H9 (cell line): ENCODE results near the gene ZBTB16. TPM values are rescaled to one million over a fixed set of nuclear protein-coding genes. Genes with fewer than 3 reads are reported as not detected.

Source experiments
- DNase-seq: peaks from one replicate; pipeline ENCODE4 v3.0.0-alpha.2; 2017
- H2AFZ ChIP-seq: one replicate; pipeline ENCODE4 v1.6.1; 2013; ENCODE audit warnings: mild to moderate bottlenecking, low read length, control low read depth, moderate library complexity
- H2AK5ac ChIP-seq: 2 replicates; pipeline ENCODE4 v1.6.1; 2013; ENCODE audit warnings: low read length, control low read depth, mixed read lengths; ENCODE audit not compliant: insufficient read length
- H2BK120ac ChIP-seq: one replicate; pipeline ENCODE4 v1.6.1; 2013; ENCODE audit warnings: low read depth, mild to moderate bottlenecking, low read length, control low read depth, inconsistent platforms; ENCODE audit not compliant: poor library complexity, severe bottlenecking
- H2BK12ac ChIP-seq: 2 replicates; pipeline ENCODE4 v1.6.1; 2013; ENCODE audit warnings: low read length, control low read depth, mixed read lengths, low read depth; ENCODE audit not compliant: insufficient read length
- H2BK15ac ChIP-seq: 2 replicates; pipeline ENCODE4 v1.6.1; 2013; ENCODE audit warnings: low read depth, low read length, control low read depth
- H2BK20ac ChIP-seq: one replicate; pipeline ENCODE4 v1.6.1; 2013; ENCODE audit warnings: low read depth, mild to moderate bottlenecking, low read length, control low read depth, inconsistent platforms; ENCODE audit not compliant: poor library complexity, severe bottlenecking
- H2BK5ac ChIP-seq: 2 replicates; pipeline ENCODE4 v1.6.1; 2013; ENCODE audit warnings: low read length, control low read depth, mixed read lengths; ENCODE audit not compliant: insufficient read length
- H3K14ac ChIP-seq: 2 replicates; pipeline ENCODE4 v1.6.1; 2013; ENCODE audit warnings: low read length, control low read depth; ENCODE audit not compliant: insufficient read depth
- H3K18ac ChIP-seq: 2 replicates; pipeline ENCODE4 v1.6.1; 2013; ENCODE audit warnings: low read depth, mild to moderate bottlenecking, mixed read lengths, low read length, control low read depth; ENCODE audit not compliant: insufficient read length
- H3K23ac ChIP-seq: 2 replicates; pipeline ENCODE4 v1.6.1; 2013; ENCODE audit warnings: low read length, control low read depth, mixed read lengths, low read depth; ENCODE audit not compliant: insufficient read length
- H3K23me2 ChIP-seq: 2 replicates; pipeline ENCODE4 v1.6.1; 2013; ENCODE audit warnings: low read depth, mild to moderate bottlenecking, mixed read lengths, low read length, control low read depth; ENCODE audit not compliant: insufficient read length, poor library complexity, severe bottlenecking
- H3K27ac ChIP-seq: 2 replicates; pipeline ENCODE4 v1.5.1; 2013; ENCODE audit warnings: low read length, control low read depth, mixed read lengths, low read depth; ENCODE audit not compliant: insufficient read length
- H3K27me3 ChIP-seq: 2 replicates; pipeline ENCODE4 v1.6.1; 2013; ENCODE audit warnings: low read length, control low read depth, inconsistent platforms; ENCODE audit not compliant: insufficient read depth
- H3K4ac ChIP-seq: 2 replicates; pipeline ENCODE4 v1.6.1; 2013; ENCODE audit warnings: low read depth, mild to moderate bottlenecking, control low read depth, inconsistent platforms, low read length, moderate library complexity
- H3K4me1 ChIP-seq: 2 replicates; pipeline ENCODE4 v1.6.1; 2013; ENCODE audit warnings: low read length, control low read depth, inconsistent platforms; ENCODE audit not compliant: insufficient read depth
- H3K4me2 ChIP-seq: 2 replicates; pipeline ENCODE4 v1.6.1; 2013; ENCODE audit warnings: low read length, control low read depth, mixed read lengths; ENCODE audit not compliant: insufficient read length, insufficient read depth
- H3K56ac ChIP-seq: 2 replicates; pipeline ENCODE4 v1.6.1; 2013; ENCODE audit warnings: low read depth, mild to moderate bottlenecking, mixed read lengths, low read length, control low read depth; ENCODE audit not compliant: insufficient read length
- H3K79me1 ChIP-seq: 2 replicates; pipeline ENCODE4 v1.6.1; 2013; ENCODE audit warnings: low read depth, mild to moderate bottlenecking, moderate library complexity, low read length, control low read depth, inconsistent platforms; ENCODE audit not compliant: insufficient read depth, poor library complexity, severe bottlenecking
- H3K79me2 ChIP-seq: 2 replicates; pipeline ENCODE4 v1.6.1; 2013; ENCODE audit warnings: low read length, control low read depth, inconsistent platforms; ENCODE audit not compliant: insufficient read depth
- H3K9ac ChIP-seq: 2 replicates; pipeline ENCODE4 v1.6.1; 2013; ENCODE audit warnings: low read length, control low read depth, mixed read lengths; ENCODE audit not compliant: insufficient read length; ENCODE audit errors: extremely low read depth
- H3K9me3 ChIP-seq: one replicate; pipeline ENCODE4 v1.6.1; 2013; ENCODE audit warnings: low read depth, low read length, inconsistent platforms; ENCODE audit not compliant: control insufficient read depth
- H3T11ph ChIP-seq: one replicate; pipeline ENCODE4 v1.6.1; 2013; ENCODE audit warnings: mild to moderate bottlenecking, low read length, control low read depth, inconsistent platforms
- H4K20me1 ChIP-seq: one replicate; pipeline ENCODE4 v1.6.1; 2013; ENCODE audit not compliant: control insufficient read depth, insufficient read length, insufficient read depth
- H4K5ac ChIP-seq: 2 replicates; pipeline ENCODE4 v1.6.1; 2013; ENCODE audit warnings: low read depth, mild to moderate bottlenecking, mixed read lengths, low read length, control low read depth; ENCODE audit not compliant: insufficient read length
- H4K8ac ChIP-seq: replicated peaks from 2 replicates; pipeline ENCODE4 v1.6.1; 2013; ENCODE audit warnings: low read length, control low read depth, mixed read lengths, low read depth; ENCODE audit not compliant: insufficient read length
- H4K91ac ChIP-seq: 2 replicates; pipeline ENCODE4 v1.6.1; 2013; ENCODE audit warnings: low read depth, mild to moderate bottlenecking, moderate library complexity, mixed read lengths, low read length, control low read depth; ENCODE audit not compliant: insufficient read length
- H3K27ac Mint-ChIP-seq, 3 experiments: 2 replicates in 2 of 3; 3 replicates in 1 of 3; pipeline ENCODE4 v1.8.0; 2020 to 2021; ENCODE audit warnings: mixed read lengths in 3 of 3, mild to moderate bottlenecking in 1 of 3, moderate library complexity in 1 of 3
- H3K27me3 Mint-ChIP-seq: 2 replicates; pipeline ENCODE4 v1.8.0; 2021; ENCODE audit warnings: low read depth, mild to moderate bottlenecking, moderate library complexity, mixed read lengths
- H3K36me3 Mint-ChIP-seq, 3 experiments: 2 replicates in 2 of 3; 3 replicates in 1 of 3; pipeline ENCODE4 v1.8.0; 2020 to 2021; ENCODE audit warnings: low read depth in 3 of 3, mixed read lengths in 3 of 3; ENCODE audit not compliant: insufficient read depth in 1 of 3
- H3K4me1 Mint-ChIP-seq, 2 experiments: 2 replicates each; pipeline ENCODE4 v1.8.0; 2020; ENCODE audit warnings: mixed read lengths in 2 of 2
- H3K4me3 Mint-ChIP-seq, 2 experiments: 2 replicates in 1 of 2; 3 replicates in 1 of 2; pipeline ENCODE4 v1.8.0; 2020 to 2021; ENCODE audit warnings: mild to moderate bottlenecking in 2 of 2, mixed read lengths in 2 of 2, moderate library complexity in 1 of 2
- H3K9me3 Mint-ChIP-seq, 2 experiments: 2 replicates in 1 of 2; 3 replicates in 1 of 2; pipeline ENCODE4 v1.8.0; 2020; ENCODE audit warnings: mild to moderate bottlenecking in 2 of 2, mixed read lengths in 2 of 2, moderate library complexity in 1 of 2
- CTCF ChIP-seq: fragments of 200-600 bp; sonication (generic); conservative IDR thresholded peaks from 3 replicates; pipeline ENCODE4 v1.8.0; 2021; ENCODE audit warnings: antibody characterized with exemption, mild to moderate bottlenecking
- WGBS: extraction: QIAGEN DNeasy Blood & Tissue Kit; methylation state at CpG from one replicate; pipeline ENCODE4 v1.1.7; 2013; ENCODE audit warnings: missing lambda C conversion rate, low lambda C conversion rate, mixed read lengths; ENCODE audit not compliant: insufficient read length; ENCODE audit errors: extremely low coverage; 5-methylcytosine and 5-hydroxymethylcytosine counted together
- total RNA-seq: library from RNA; stranded (reverse); gene quantifications from 2 replicates; pipeline ENCODE4 v1.2.1, GENCODE V29; 2021

ZBTB16 gene
- total RNA-seq, 1 experiment from 2014 or later = not detected

DNA sequence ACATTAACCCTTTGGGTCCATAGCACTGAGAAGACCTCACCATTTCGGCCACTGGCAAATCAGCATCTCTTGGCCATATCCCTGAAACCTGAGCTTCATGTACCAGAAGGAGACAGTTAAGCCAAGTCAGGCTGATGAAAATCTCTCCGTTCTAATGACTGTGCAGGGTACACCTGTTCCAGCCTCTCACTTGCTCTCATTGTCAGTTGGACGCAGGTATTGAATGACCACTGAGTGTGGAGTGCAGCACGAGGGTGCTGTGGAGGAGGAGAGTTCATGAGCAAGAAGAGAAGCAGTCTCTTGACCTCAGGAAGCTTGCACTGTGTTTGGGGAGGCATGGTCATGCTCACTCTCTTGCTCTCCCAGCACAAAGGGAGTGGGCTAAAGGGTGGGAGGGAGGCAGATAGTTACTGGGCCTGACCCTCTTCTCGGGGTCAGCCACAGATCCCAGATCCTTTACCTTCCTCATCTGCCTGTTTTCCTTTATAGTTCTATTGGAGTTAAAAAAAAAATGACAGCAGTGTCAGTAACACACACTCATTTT is 65.2 kb downstream of the ZBTB16 start:
- no peak overlapping the region for H3K27ac Mint-ChIP-seq
- no peak overlapping the region for H4K5ac ChIP-seq
- no peak for TF ChIP-seq CTCF
- no peak overlapping the region for H2BK15ac ChIP-seq
- no peaks in the 10 kb centered on the region for H3K27me3 ChIP-seq
- no peak overlapping the region for H3K14ac ChIP-seq
- H3K9me3 ChIP-seq = no peaks in the 10 kb centered on the region
- no peaks in the 10 kb centered on the region for H3K4me1 Mint-ChIP-seq
- no peak overlapping the region for H2AK5ac ChIP-seq
- H2AFZ ChIP-seq = no peak overlapping the region
- H2BK5ac ChIP-seq = no peak overlapping the region
- no peaks in the 10 kb centered on the region for H3K36me3 Mint-ChIP-seq
- no peak overlapping the region for H3K4me2 ChIP-seq
- H3K79me2 ChIP-seq = no peaks in the 10 kb centered on the region
- no peak overlapping the region for H3K23ac ChIP-seq
- H2BK20ac ChIP-seq = no peak overlapping the region
- H3K4me1 ChIP-seq = no peaks in the 10 kb centered on the region
- no peak overlapping the region for H2BK12ac ChIP-seq
- no peaks in the 10 kb centered on the region for H3K9me3 Mint-ChIP-seq
- no peak overlapping the region for H3K9ac ChIP-seq
- H4K8ac ChIP-seq = no peak overlapping the region
- H3K4me3 Mint-ChIP-seq = no peak overlapping the region
- no peaks in the 10 kb centered on the region for H3K79me1 ChIP-seq
- DNase-seq = no peak
- no peak overlapping the region for H3K27ac ChIP-seq
- no peak overlapping the region for H4K91ac ChIP-seq
- no CpG with 5 or more reads among the region's 5 CpGs for WGBS
- H3K56ac ChIP-seq = no peak overlapping the region
- no peak overlapping the region for H3T11ph ChIP-seq
- no peak overlapping the region for H3K4ac ChIP-seq
- H3K18ac ChIP-seq = no peak overlapping the region
- peaks cover 44% of the 10 kb centered on the region for H3K27me3 Mint-ChIP-seq
- no peaks in the 10 kb centered on the region for H3K23me2 ChIP-seq
- H4K20me1 ChIP-seq = no peaks in the 10 kb centered on the region
- no peak overlapping the region for H2BK120ac ChIP-seq
